NT2/D1 (cell line): Measurements from ENCODE around the gene WDR87.

Source experiments
- DNase-seq: peaks from one replicate; pipeline ENCODE4 v3.0.0-alpha.2; 2011; ENCODE audit warnings: low read depth, low spot score
- H3K27me3 ChIP-seq: 2 replicates; pipeline ENCODE4 v1.6.0; 2011; ENCODE audit warnings: mild to moderate bottlenecking; ENCODE audit not compliant: insufficient read length, insufficient read depth
- H3K36me3 ChIP-seq: 2 replicates; pipeline ENCODE4 v1.6.1; 2011; ENCODE audit warnings: mild to moderate bottlenecking, low read length, mixed read lengths; ENCODE audit not compliant: insufficient read depth, insufficient read length
- H3K4me1 ChIP-seq: 2 replicates; pipeline ENCODE4 v1.5.1; 2011; ENCODE audit not compliant: insufficient read depth, insufficient read length
- H3K4me3 ChIP-seq: 2 replicates; pipeline ENCODE4 v1.5.1; 2011; ENCODE audit warnings: low read depth; ENCODE audit not compliant: insufficient read length
- H3K9ac ChIP-seq: 2 replicates; pipeline ENCODE4 v1.6.0; 2011; ENCODE audit warnings: low read depth; ENCODE audit not compliant: insufficient read length
- H3K9me3 ChIP-seq: 2 replicates; pipeline ENCODE4 v1.5.1; 2011; ENCODE audit warnings: mild to moderate bottlenecking, low read length; ENCODE audit not compliant: insufficient read depth
- SUZ12 ChIP-seq: IDR thresholded peaks from 2 replicates; pipeline ENCODE4 v1.6.1; 2011; ENCODE audit not compliant: insufficient read length, insufficient read depth; ENCODE audit errors: extremely low read depth
- YY1 ChIP-seq: IDR thresholded peaks from 2 replicates; pipeline ENCODE4 v1.6.1; 2011; ENCODE audit not compliant: insufficient read length, insufficient read depth
- ZNF274 ChIP-seq: IDR thresholded peaks from 2 replicates; pipeline ENCODE4 v1.6.1; 2011; ENCODE audit warnings: mild to moderate bottlenecking, low read depth, low read length

WDR87 gene

DNA sequence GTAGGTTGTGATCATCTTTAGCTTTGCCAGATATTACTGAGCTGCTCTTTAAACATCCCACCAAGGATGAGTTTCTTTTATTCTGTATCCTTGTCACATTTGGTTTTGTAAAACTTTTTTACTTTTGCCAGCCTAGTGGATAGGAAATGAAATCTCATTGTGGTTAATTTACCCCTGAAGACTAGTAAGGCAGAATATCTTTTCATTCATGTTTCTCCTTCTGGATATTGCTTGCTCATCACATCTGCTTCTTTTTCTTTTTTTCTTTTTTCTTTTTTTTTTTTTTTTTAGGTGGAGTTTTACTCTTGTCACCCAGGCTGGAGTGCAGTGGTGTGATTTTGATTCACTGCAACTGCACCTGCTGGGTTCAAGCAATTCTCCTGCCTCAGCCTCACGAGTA is 32.0 kb upstream of the WDR87 start:
- Histone ChIP-seq H3K4me3 (no peak overlapping the region), H3K36me3 (peaks cover 11% of the 10 kb centered on the region), H3K27me3 (no peaks in the 10 kb centered on the region), H3K9me3 (peaks cover 21% of the 10 kb centered on the region), H3K9ac (no peak overlapping the region), H3K4me1 (peaks cover 4% of the 10 kb centered on the region)
- DNase-seq: no peak
- TF ChIP-seq SUZ12 (no peak), ZNF274 (no peak)

DNA sequence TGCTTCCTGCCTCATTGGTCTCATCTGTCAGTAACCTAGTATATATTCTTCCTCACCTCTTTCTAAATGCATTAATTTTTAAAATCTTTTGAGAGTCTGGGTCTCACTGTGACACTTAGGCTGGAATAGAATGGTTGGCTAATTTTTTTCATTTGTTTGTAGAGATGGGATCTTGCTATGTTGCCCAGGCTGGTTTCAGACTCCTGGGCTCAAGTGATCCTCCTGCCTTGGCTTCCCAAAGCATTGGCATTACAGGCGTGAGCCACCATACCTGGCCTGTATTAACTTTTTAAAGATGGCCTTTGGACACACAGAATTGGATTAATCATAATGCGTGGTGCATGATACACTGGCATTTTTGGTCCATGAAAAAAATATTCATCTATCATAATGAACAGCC is 30.5 kb upstream of the WDR87 start:
- no peak overlapping the region for H3K4me3 ChIP-seq
- H3K9ac ChIP-seq: no peak overlapping the region
- DNase-seq: no peak
- H3K27me3 ChIP-seq: no peaks in the 10 kb centered on the region
- H3K36me3 ChIP-seq: peaks cover 11% of the 10 kb centered on the region
- peaks cover 21% of the 10 kb centered on the region for H3K9me3 ChIP-seq
- TF ChIP-seq ZNF274 (no peak), YY1 (no peak)
- H3K4me1 ChIP-seq: peaks cover 5% of the 10 kb centered on the region

DNA sequence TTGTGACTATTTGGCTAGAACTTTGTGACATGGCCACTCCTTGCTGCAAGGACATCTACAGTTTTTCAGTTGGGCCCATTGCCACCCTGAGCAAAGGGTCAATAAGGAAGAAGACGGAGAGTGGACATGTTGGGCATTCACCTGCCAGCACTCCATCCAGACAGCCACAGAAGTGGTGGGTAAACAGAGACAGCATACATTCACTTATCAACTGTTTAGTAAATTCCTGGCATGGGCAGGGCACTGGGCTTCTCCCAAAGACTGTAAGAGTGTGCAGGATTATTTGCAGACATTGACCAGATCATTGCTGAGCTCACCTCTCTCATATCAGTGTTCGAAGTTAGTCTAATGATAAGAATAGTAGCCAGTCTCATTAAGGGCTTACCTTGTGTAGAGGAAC is 29.8 kb upstream of the WDR87 start:
- Histone ChIP-seq H3K9ac (no peak overlapping the region), H3K27me3 (no peaks in the 10 kb centered on the region), H3K4me1 (peaks cover 7% of the 10 kb centered on the region), H3K9me3 (peaks cover 21% of the 10 kb centered on the region), H3K4me3 (no peak overlapping the region), H3K36me3 (peaks cover 11% of the 10 kb centered on the region)
- DNase-seq: no peak
- TF ChIP-seq SUZ12 (no peak), YY1 (no peak), ZNF274 (no peak)

DNA sequence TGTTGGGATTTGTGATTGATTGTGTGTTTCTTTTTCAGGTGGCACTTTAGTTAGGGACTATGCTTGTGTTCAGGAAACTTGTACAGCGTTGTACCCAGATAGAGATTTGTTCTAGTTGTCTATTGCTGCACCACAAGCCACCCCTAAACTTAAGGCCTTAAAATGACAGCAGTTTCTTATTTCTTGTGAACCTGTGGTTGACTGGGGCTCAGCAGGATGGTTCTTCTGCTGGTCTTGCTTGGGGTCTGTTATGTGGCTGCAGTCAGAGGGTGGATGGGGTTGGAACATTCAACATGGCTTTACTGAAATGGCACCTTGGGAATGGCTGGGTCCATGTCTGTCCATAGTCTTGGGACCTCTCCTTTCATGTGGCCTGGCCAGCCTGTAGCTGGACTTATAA is 28.9 kb upstream of the WDR87 start:
- peaks cover 21% of the 10 kb centered on the region for H3K9me3 ChIP-seq
- no peak for DNase-seq
- no peak for TF ChIP-seq SUZ12
- no peak for TF ChIP-seq ZNF274
- TF ChIP-seq YY1: no peak
- no peak overlapping the region for H3K9ac ChIP-seq
- H3K4me3 ChIP-seq: no peak overlapping the region
- peaks cover 11% of the 10 kb centered on the region for H3K36me3 ChIP-seq
- H3K4me1 ChIP-seq: peaks cover 7% of the 10 kb centered on the region
- H3K27me3 ChIP-seq: no peaks in the 10 kb centered on the region

DNA sequence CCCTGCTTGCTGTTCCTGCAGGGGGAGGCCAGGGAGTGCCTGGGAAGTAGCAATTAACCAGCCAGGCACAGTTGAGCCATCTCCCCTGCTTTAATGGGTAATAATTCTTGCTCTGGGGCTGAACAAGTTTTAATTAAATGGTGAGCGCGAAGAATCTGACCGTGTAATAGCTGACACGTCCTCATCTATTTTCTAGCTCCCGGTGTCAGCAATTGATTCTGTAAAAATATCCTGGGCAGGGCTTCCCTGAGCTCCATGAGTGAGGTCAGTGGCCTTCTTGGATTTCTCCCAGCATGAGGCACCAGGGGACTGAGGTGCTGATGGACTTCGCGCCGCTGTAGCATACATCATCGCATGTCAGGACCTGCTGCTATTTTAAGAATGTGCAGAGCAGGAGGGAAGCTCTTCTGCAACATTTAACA is 27.6 kb upstream of the WDR87 start:
- TF ChIP-seq ZNF274 (no peak), YY1 (no peak), SUZ12 (no peak)
- peaks cover 21% of the 10 kb centered on the region for H3K9me3 ChIP-seq
- peaks cover 11% of the 10 kb centered on the region for H3K36me3 ChIP-seq

DNA sequence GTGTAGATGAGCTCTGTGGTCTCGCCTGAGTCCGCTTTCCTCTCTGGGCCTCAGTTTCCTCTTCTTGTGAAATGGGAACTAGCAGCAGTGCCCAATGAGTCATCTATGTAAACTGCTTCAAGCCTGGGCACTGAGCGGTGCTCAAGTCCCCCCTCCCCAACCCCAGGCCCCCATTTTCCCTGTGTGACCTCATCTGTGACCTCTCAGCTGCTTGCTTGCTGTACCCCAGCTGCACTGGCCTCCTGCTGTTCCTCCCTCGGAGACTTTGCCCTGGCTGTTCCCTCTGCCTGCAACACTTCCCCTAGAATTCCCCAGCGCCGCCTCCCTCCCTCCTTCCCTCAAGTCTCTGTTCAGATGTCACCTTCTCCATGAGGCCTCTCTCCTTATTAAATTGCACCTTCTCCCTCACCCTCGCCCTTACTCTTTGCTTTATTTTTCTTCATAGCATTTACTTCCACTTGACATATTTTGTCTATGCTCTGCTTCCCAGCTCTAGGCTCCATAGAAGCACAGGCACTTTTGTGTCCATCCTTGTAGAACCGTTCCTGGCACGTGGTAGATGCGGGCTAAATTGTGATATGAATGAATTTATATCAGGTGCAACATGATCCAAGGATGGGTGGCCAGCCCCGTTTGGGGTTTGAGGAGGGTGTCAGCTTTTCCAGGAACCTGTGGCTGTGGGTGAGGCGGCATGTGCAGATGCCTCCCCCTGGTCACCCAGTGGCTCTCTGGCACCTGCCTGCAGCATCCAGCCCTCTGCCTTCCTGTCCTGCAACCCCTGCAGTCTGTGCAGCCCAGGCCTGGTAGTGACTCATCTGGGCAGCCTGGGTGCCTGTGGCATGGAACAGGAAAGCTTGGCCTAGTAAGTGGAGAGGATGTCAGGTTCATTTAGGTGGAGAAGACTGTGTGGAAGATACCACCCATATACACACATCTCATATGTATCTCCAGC is 26.9 kb upstream of the WDR87 start:
- TF ChIP-seq YY1 (no peak), ZNF274 (no peak), SUZ12 (no peak)
- Histone ChIP-seq H3K36me3 (peaks cover 11% of the 10 kb centered on the region), H3K4me1 (peaks cover 12% of the 10 kb centered on the region), H3K27me3 (no peaks in the 10 kb centered on the region), H3K4me3 (peak overlapping the region; percentile 21), H3K9ac (peak overlapping the region; percentile 32), H3K9me3 (peaks cover 21% of the 10 kb centered on the region)
- DNase-seq: no peak

More for the DNA sequence above, 27.6 kb upstream of the WDR87 start:
- H3K9ac ChIP-seq: no peak overlapping the region
- peaks cover 9% of the 10 kb centered on the region for H3K4me1 ChIP-seq
- no peak overlapping the region for H3K4me3 ChIP-seq
- H3K27me3 ChIP-seq: no peaks in the 10 kb centered on the region
- DNase-seq: no peak

DNA sequence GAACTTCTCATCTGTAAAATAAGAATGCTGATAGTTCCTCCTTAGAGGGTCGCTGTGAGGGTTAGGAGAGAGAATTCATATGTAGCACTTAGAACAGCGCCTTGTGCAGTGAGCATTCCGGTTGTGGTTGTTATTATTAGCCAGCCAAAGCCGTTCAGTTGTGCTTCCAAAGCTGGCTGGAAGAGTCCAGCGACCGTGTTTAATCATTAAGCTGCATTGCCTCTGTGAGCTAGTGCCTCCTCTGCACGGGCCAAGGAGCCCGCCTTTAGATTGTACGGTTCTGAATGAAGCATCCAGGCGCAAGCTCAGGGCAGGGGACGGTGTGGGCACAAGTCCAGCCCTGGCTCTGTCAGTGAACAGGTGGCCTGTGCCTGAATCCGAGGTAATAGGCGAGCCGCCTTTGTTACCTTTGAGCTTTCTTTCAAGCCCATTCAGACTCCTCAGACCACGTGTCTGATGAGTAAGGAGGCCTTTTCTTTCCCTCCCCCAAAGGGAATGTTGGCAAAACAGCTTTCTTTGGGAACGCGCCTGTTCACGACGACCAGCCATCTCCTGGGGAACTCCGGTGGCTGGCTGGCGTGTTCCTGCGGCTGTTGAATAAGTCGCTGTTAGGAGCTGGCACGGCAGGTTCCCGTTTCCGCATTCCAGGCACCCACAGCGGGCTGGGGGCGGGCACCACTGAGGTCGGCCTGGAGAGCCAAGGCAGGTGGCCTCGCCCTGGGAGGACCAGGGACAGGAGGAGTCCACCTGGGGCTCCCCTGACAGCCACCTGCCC is 25.7 kb upstream of the WDR87 start:
- peaks cover 11% of the 10 kb centered on the region for H3K36me3 ChIP-seq
- H3K9me3 ChIP-seq: peaks cover 21% of the 10 kb centered on the region
- peak overlapping the region; percentile 21 for H3K4me3 ChIP-seq
- no peaks in the 10 kb centered on the region for H3K27me3 ChIP-seq
- H3K4me1 ChIP-seq: peaks cover 12% of the 10 kb centered on the region
- no peak for TF ChIP-seq YY1
- TF ChIP-seq ZNF274: no peak
- no peak for TF ChIP-seq SUZ12
- peak overlapping the region; percentile 33 for H3K9ac ChIP-seq
- peak; percentile 20 for DNase-seq
